ENCODE results near the gene MGAT4A. TPM values are rescaled to one million over a fixed set of nuclear protein-coding genes. Genes with fewer than 3 reads are reported as not detected.

The MGAT4A gene
- total and polyA plus RNA-seq, 10 of the 15 experiments (the other 5 are each of a cell fraction or from before 2014, with no cell fraction given): 4.3 to 23.4 (median 13.6) TPM

GRCh38 chr2:98649135-98649991 is 81.6 kb downstream of the MGAT4A start:
- SMC1A ChIA-PET (ENCODE audit: uncharacterized antibody, unreplicated experiment): interaction anchor here (0.6 to 2.0 kb wide), 36 partner anchors 9 to 779 kb away, joined by 3 to 51 read pairs (median 4); no protein-coding TSS in a partner anchor
- no peaks in the 10 kb centered on the region for H3K36me3 ChIP-seq (ENCODE audit: control insufficient read depth in 2 of 2, insufficient read depth in 2 of 2, low read length in 1 of 2)
- H3K4me3 ChIP-seq: no peak overlapping the region
- no peaks in the 10 kb centered on the region for H3K9me3 ChIP-seq (replicated peaks; ENCODE audit: control insufficient read depth, insufficient read depth, low read length)
- H3K9ac ChIP-seq (ENCODE audit: control insufficient read depth, insufficient read depth, low read length): no peak overlapping the region
- 19% methylated on average over 4 of the region's 4 CpGs for WGBS (ENCODE audit: insufficient coverage, insufficient replicate concordance, low lambda C conversion rate, missing lambda C conversion rate)
- no peak overlapping the region for H3K4me2 ChIP-seq (ENCODE audit: control insufficient read depth, insufficient read depth)
- CTCF ChIA-PET: interaction anchor here (0.6 to 2.0 kb wide), 49 partner anchors 8 to 530 kb away, joined by 3 to 124 read pairs (median 4); partner anchors contain the start of gene MGAT4A
- intact Hi-C loops (cut with micrococcal nuclease; ENCODE audit: unreplicated experiment) (loop anchor here (1.0 to 10.0 kb wide), 4 partner anchors 78 to 505 kb away; partner anchors contain the start of genes LIPT1 and TSGA10), in situ Hi-C loops (cut with MboI) (loop anchor here (5.0 kb wide), 2 partner anchors 188 to 418 kb away; no protein-coding TSS in a partner anchor)
- peaks cover 6% of the 10 kb centered on the region for H3K4me1 ChIP-seq (ENCODE audit: control insufficient read depth, insufficient read depth, low read length)
- no peaks in the 10 kb centered on the region for H4K20me1 ChIP-seq (ENCODE audit: control insufficient read depth, insufficient read depth)
- POLR2A ChIA-PET: interaction anchor here (0.5 to 0.9 kb wide), 5 partner anchors 61 to 779 kb away, joined by 3 to 8 read pairs (median 4); no protein-coding TSS in a partner anchor
- no peak overlapping the region for H3K27ac ChIP-seq (ENCODE audit: control insufficient read depth, insufficient read depth)
- no TSS peak for BruUV-seq (replicated peaks)
- FAIRE-seq (peak; percentile 98), DNase-seq (ENCODE audit: low read depth, low spot score) (peak; percentile 54), ATAC-seq (peak; percentile 97)
- H3K27me3 ChIP-seq (replicated peaks in 1 of 2; ENCODE audit: control insufficient read depth in 2 of 2, insufficient read depth in 2 of 2, low read length in 1 of 2): no peaks in the 10 kb centered on the region
- RAD21 ChIA-PET (ENCODE audit: unreplicated experiment): interaction anchor here (0.6 to 2.0 kb wide), 41 partner anchors 9 to 839 kb away, joined by 3 to 60 read pairs (median 3); partner anchors contain the start of genes COA5, LIPT1, MGAT4A and UNC50
- H3K79me2 ChIP-seq (ENCODE audit: control insufficient read depth, insufficient read depth, low read length): no peaks in the 10 kb centered on the region
- H2AFZ ChIP-seq (ENCODE audit: control insufficient read depth, low read depth, low read length): no peak overlapping the region; the same call in 1 of the 2 replicates
- TF ChIP-seq EED (IDR thresholded peaks at IDR 0.05; ENCODE audit: low read depth) (peak; percentile 60; the same call in 1 of the 2 replicates), ZBTB11 (CRISPR knock-in tag; IDR thresholded peaks at IDR 0.05) (no peak), NKRF (conservative IDR thresholded peaks at IDR 0.05) (no peak), WRNIP1 (IDR thresholded peaks at IDR 0.05; ENCODE audit: borderline replicate concordance, low read depth, low read length) (no peak), TBL1XR1 (IDR thresholded peaks at IDR 0.05; ENCODE audit: low read depth, low read length) (no peak), NR2C2 (IDR thresholded peaks at IDR 0.05; ENCODE audit: borderline replicate concordance, control insufficient read depth, insufficient read length, low read depth) (no peak), RBBP5 (conservative IDR thresholded peaks at IDR 0.05) (no peak), TCF7 (IDR thresholded peaks at IDR 0.05; ENCODE audit: borderline replicate concordance) (no peak), NR2C1 (IDR thresholded peaks at IDR 0.05) (0 out of 2 replicates have a peak, but pooled peaks have one; percentile 13)
- TF ChIP-seq, protein P1, sequence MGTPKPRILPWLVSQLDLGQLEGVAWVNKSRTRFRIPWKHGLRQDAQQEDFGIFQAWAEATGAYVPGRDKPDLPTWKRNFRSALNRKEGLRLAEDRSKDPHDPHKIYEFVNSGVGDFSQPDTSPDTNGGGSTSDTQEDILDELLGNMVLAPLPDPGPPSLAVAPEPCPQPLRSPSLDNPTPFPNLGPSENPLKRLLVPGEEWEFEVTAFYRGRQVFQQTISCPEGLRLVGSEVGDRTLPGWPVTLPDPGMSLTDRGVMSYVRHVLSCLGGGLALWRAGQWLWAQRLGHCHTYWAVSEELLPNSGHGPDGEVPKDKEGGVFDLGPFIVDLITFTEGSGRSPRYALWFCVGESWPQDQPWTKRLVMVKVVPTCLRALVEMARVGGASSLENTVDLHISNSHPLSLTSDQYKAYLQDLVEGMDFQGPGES (IDR thresholded peaks at IDR 0.05): no peak; the same call in 1 of the 2 replicates

All from GM12878 (cell line).